Smooth muscle cell (in vitro differentiated cells): Measurements from ENCODE around the gene SMYD3. TPM values are rescaled to one million over a fixed set of nuclear protein-coding genes. Genes with fewer than 3 reads are reported as not detected.

Source experiments
- DNase-seq: peaks from one replicate; lab custom pipeline; 2025; ENCODE audit not compliant: unreplicated experiment; lab: John Stamatoyannopoulos, UW
- H2AFZ ChIP-seq: fragments of 200-600 bp; sonication (generic); 2 replicates; pipeline ENCODE4 v1.6.0; 2016; ENCODE audit warnings: antibody characterized with exemption, low read depth, mild to moderate bottlenecking
- H3F3A ChIP-seq: fragments of 200-600 bp; sonication (generic); 2 replicates; pipeline ENCODE4 v1.6.0; 2017; ENCODE audit warnings: antibody characterized with exemption, low read depth
- H3K27ac ChIP-seq: fragments of 200-600 bp; sonication (generic); 2 replicates; pipeline ENCODE4 v1.5.1; 2016; ENCODE audit warnings: low read depth, mild to moderate bottlenecking
- H3K27me3 ChIP-seq: fragments of 200-600 bp; sonication (generic); 2 replicates; pipeline ENCODE4 v1.6.1; 2016; ENCODE audit warnings: low read depth, mild to moderate bottlenecking
- H3K36me3 ChIP-seq: fragments of 200-600 bp; sonication (generic); 2 replicates; pipeline ENCODE4 v1.5.1; 2016; ENCODE audit warnings: low read depth
- H3K4me1 ChIP-seq: fragments of 200-600 bp; sonication (generic); 2 replicates; pipeline ENCODE4 v1.5.1; 2016; ENCODE audit warnings: low read depth
- H3K4me2 ChIP-seq: fragments of 200-600 bp; sonication (generic); 2 replicates; pipeline ENCODE4 v1.6.0; 2016; ENCODE audit warnings: mild to moderate bottlenecking
- H3K4me3 ChIP-seq: fragments of 200-600 bp; sonication (generic); 2 replicates; pipeline ENCODE4 v1.5.1; 2016; ENCODE audit warnings: mild to moderate bottlenecking
- H3K79me2 ChIP-seq: fragments of 200-600 bp; sonication (generic); 2 replicates; pipeline ENCODE4 v1.6.0; 2016; ENCODE audit warnings: low read depth, mild to moderate bottlenecking
- H3K9ac ChIP-seq: fragments of 200-600 bp; sonication (generic); 2 replicates; pipeline ENCODE4 v1.6.0; 2016; ENCODE audit warnings: low read depth
- H3K9me3 ChIP-seq: fragments of 200-600 bp; sonication (generic); replicated peaks from 2 replicates; pipeline ENCODE4 v1.5.1; 2016; ENCODE audit warnings: low read depth
- H4K20me1 ChIP-seq: fragments of 200-600 bp; sonication (generic); 2 replicates; pipeline ENCODE4 v1.6.0; 2016; ENCODE audit warnings: low read depth
- CTCF ChIP-seq: fragments of 200-600 bp; sonication (generic); IDR thresholded peaks from 2 replicates; pipeline ENCODE4 v1.5.1; 2017; ENCODE audit warnings: borderline replicate concordance, mild to moderate bottlenecking, antibody characterized with exemption; ENCODE audit not compliant: insufficient read depth, poor library complexity, severe bottlenecking
- WGBS: methylation state at CpG from one replicate; pipeline ENCODE4 v1.1.7; 2016; ENCODE audit warnings: low lambda C conversion rate; 5-methylcytosine and 5-hydroxymethylcytosine counted together
- polyA plus RNA-seq: library from polyadenylated mRNA; unstranded; fragments of >200 nt; fragmentation: Nextera tagmentation; extraction: Ambion mirVana; gene quantifications from 2 replicates; pipeline ENCODE4 v1.2.1, GENCODE V29; 2016
- total RNA-seq: library from RNA; depleted of rRNA; stranded (reverse); fragments of >200 nt; gene quantifications from 2 replicates; pipeline ENCODE4 v1.2.3, GENCODE V29; 2014

The SMYD3 gene
- total and polyA plus RNA-seq, 2 experiments from 2014 or later: 162 to 301 TPM

GRCh38 chr1:246254854-246255253, 252.2 kb downstream of the SMYD3 start:
- no peak overlapping the region for H3K27ac ChIP-seq
- H3K4me1 ChIP-seq: no peaks in the 10 kb centered on the region
- no peaks in the 10 kb centered on the region for H4K20me1 ChIP-seq
- H3K4me3 ChIP-seq: no peak overlapping the region
- no peak for TF ChIP-seq CTCF
- peaks cover 7% of the 10 kb centered on the region for H3K9me3 ChIP-seq
- H3K9ac ChIP-seq: no peak overlapping the region
- no peaks in the 10 kb centered on the region for H3F3A ChIP-seq
- no peak for DNase-seq
- H3K4me2 ChIP-seq: no peak overlapping the region
- 88% methylated on average over 2 of the region's 2 CpGs for WGBS
- no peaks in the 10 kb centered on the region for H3K79me2 ChIP-seq
- no peak overlapping the region for H2AFZ ChIP-seq
- no peaks in the 10 kb centered on the region for H3K27me3 ChIP-seq
- peaks cover 6% of the 10 kb centered on the region for H3K36me3 ChIP-seq

GRCh38 chr1:246246430-246246829, 260.6 kb downstream of the SMYD3 start:
- H2AFZ ChIP-seq: no peak overlapping the region
- no peaks in the 10 kb centered on the region for H3K36me3 ChIP-seq
- no peaks in the 10 kb centered on the region for H4K20me1 ChIP-seq
- no peak overlapping the region for H3K4me3 ChIP-seq
- no peak overlapping the region for H3K27ac ChIP-seq
- no peaks in the 10 kb centered on the region for H3F3A ChIP-seq
- no peak for DNase-seq
- WGBS: 97% methylated on average over 1 of the region's 1 CpG
- no peaks in the 10 kb centered on the region for H3K4me1 ChIP-seq
- H3K27me3 ChIP-seq: no peaks in the 10 kb centered on the region
- no peak overlapping the region for H3K9ac ChIP-seq
- TF ChIP-seq CTCF: no peak
- H3K79me2 ChIP-seq: no peaks in the 10 kb centered on the region
- no peak overlapping the region for H3K4me2 ChIP-seq
- no peaks in the 10 kb centered on the region for H3K9me3 ChIP-seq

- no peaks in the 10 kb centered on the region for H3K9me3 ChIP-seq
- H3K4me3 ChIP-seq: no peak overlapping the region
- no peaks in the 10 kb centered on the region for H4K20me1 ChIP-seq
- no peak overlapping the region for H3K27ac ChIP-seq
- H3K4me1 ChIP-seq: no peaks in the 10 kb centered on the region
- no peak overlapping the region for H3K9ac ChIP-seq
- WGBS: 97% methylated on average over 1 of the region's 1 CpG
- no peak for TF ChIP-seq CTCF
- DNase-seq: no peak
- no peaks in the 10 kb centered on the region for H3F3A ChIP-seq
- no peaks in the 10 kb centered on the region for H3K27me3 ChIP-seq
- no peaks in the 10 kb centered on the region for H3K36me3 ChIP-seq
- H2AFZ ChIP-seq: no peak overlapping the region
- no peaks in the 10 kb centered on the region for H3K79me2 ChIP-seq
- no peak overlapping the region for H3K4me2 ChIP-seq
These were observed 261.5 kb downstream of the SMYD3 start for GRCh38 chr1:246245541-246245940.

- peaks cover 7% of the 10 kb centered on the region for H4K20me1 ChIP-seq
- no peak for DNase-seq
- no peaks in the 10 kb centered on the region for H3K79me2 ChIP-seq
- H3K9ac ChIP-seq: no peak overlapping the region
- no peaks in the 10 kb centered on the region for H3F3A ChIP-seq
- no peak for TF ChIP-seq CTCF
- 88% methylated on average over 3 of the region's 3 CpGs for WGBS
- no peaks in the 10 kb centered on the region for H3K4me1 ChIP-seq
- no peaks in the 10 kb centered on the region for H3K36me3 ChIP-seq
- no peak overlapping the region for H3K4me2 ChIP-seq
- H3K27me3 ChIP-seq: no peaks in the 10 kb centered on the region
- H2AFZ ChIP-seq: no peak overlapping the region
- H3K4me3 ChIP-seq: no peak overlapping the region
- H3K27ac ChIP-seq: no peak overlapping the region
- H3K9me3 ChIP-seq: no peaks in the 10 kb centered on the region
These were observed 275.0 kb downstream of the SMYD3 start for GRCh38 chr1:246232126-246232525.
